Fibroblast of the aortic adventitia (primary cell): ENCODE data around the gene RASL10A. TPM values are rescaled to one million over a fixed set of nuclear protein-coding genes. Genes with fewer than 3 reads are reported as not detected.

ENCODE experiments used
- DNase-seq: peaks from one replicate; pipeline ENCODE4 v3.0.0-alpha.2; 2010; ENCODE audit warnings: low read depth
- H3K4me3 ChIP-seq: 2 replicates; pipeline ENCODE4 v1.5.1; 2011; ENCODE audit warnings: low read depth, mild to moderate bottlenecking, control low read depth, low read length, moderate library complexity
- CTCF ChIP-seq: IDR thresholded peaks from 2 replicates; pipeline ENCODE4 v1.5.1; 2011; ENCODE audit warnings: mild to moderate bottlenecking, low read length, control low read depth, inconsistent platforms; ENCODE audit not compliant: insufficient read depth
- total RNA-seq: library from RNA; depleted of rRNA; stranded (reverse); fragments of >200 nt; gene quantifications from 2 replicates; pipeline ENCODE4 v1.2.3, GENCODE V29; 2012; ENCODE audit warnings: low replicate concordance

The RASL10A gene
- total RNA-seq, 1 donor, result not detected

GRCh38 chr22:29313576-29314466, 1.7 kb downstream of the RASL10A start:
- H3K4me3 ChIP-seq, result no peak overlapping the region
- DNase-seq, result no peak
- TF ChIP-seq CTCF, result no peak

DNA sequence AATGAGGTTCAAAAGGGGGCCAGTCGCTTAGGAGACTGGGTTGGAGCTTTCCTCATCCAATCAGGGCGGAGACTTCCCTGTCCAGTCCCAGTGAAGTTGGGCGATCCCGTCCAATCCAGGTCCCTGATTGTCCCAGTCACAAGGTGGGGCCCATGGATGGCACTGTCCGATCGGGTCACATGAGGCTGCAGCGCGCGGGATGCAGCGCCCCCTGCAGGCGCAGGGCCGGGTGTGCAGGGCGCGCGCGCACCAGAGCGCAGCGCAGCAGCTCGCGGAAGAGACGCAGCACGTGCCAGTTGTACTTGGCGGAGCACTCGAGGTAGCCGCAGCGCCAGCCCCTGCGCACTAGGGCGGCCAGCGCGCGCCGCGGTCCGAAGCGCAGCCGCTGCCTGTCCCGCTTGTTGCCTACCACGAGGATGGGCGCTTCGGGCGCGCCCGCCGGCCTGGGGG, 2.3 kb downstream of the RASL10A start:
- peak; percentile 39 for DNase-seq
- H3K4me3 ChIP-seq, result no peak overlapping the region
- peak; percentile 59 for TF ChIP-seq CTCF

DNA sequence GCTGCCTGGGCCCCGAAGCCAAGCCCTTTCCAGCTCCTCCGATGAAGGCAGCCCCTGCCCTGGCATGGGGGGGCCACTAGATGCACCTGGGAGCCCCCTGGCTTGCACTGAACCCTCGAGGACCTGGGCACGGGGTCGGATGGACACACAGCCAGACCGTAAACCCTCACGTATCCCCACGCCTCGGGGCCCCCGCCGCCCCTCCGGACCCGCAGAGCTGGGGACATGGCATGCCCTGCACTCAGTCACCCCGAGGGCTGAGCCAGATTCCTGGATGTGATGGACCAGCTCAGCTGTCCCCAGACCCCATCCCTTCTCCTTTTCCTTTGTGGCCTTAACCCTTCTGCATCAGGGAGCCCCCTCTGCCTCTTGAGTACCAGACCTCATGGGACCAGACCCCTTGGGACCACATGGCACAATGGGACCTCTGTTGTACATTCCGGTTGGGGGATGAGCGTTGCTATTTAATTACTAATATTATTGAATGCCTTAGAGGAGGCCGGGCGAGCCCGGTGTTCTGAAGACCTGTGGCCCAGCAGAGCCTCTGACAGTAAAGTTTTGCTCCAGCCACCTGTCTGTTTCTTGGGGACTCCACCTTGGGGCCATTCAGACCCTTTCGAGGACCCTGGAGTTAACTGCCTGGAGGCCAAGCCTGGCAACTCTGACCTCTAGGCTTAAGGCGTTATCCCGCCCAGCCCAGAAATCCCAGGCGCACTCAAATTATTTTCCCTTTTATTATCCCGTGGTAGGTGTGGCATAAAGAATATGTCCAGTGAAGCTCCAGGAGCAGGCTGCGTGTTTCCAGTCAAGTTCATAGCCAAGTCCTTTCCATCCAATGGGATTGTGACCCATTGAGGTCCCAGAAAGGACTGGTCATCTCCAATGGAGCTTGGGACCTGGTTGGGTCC, 3.0 kb downstream of the RASL10A start:
- DNase-seq, result no peak
- TF ChIP-seq CTCF, result no peak
- no peak overlapping the region for H3K4me3 ChIP-seq

GRCh38 chr22:29311464-29312217, 3.9 kb downstream of the RASL10A start:
- no peak for DNase-seq
- H3K4me3 ChIP-seq, result peak overlapping the region; percentile 49
- TF ChIP-seq CTCF, result no peak

DNA sequence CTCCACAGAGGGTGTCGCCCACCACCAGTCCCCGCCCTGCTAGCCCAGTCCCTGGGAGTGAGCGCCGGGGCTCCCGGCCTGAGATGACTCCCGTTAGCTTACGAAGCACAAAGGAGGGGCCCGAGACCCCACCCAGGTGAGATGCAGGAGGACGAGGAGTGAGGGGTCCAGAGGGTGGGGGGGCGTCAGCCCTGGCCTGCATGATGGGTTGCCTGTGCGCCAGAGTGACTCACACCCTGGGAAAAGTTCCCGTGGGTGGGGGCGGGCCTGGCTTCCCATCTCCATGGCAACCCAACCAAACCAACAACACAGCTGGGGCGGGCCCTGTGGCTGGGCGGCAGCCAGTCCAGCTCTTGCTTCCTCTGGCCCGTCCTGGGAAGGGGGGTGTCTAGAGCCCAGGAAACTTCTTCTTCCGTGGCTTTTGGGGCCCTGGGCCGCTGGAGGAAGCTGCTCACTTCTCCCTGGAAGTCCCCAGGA, 4.6 kb downstream of the RASL10A start:
- H3K4me3 ChIP-seq, result peak overlapping the region; percentile 49
- DNase-seq, result peak; percentile 96
- no peak for TF ChIP-seq CTCF
